Activated CD4-positive, alpha-beta T cell treated with anti-CD3 and anti-CD28 coated beads for 4 hours (primary cell): Measurements from ENCODE around the gene MAK.
"Not testable (repeated sequence)": the region's sequence is repeated elsewhere in the genome, so short reads cannot be mapped to it uniquely, and the experiment has no call there.

ENCODE experiments used
- DNase-seq, 2 donors: peaks; one replicate each; pipeline ENCODE4 v3.0.0-alpha.2; 2020

The MAK gene

GRCh38 chr6:10852361-10852960, 14.1 kb upstream of the MAK start:
- DNase-seq, result no peak

- no peak for DNase-seq
Observed at GRCh38 chr6:10850728-10851127, 12.4 kb upstream of the MAK start.

DNA sequence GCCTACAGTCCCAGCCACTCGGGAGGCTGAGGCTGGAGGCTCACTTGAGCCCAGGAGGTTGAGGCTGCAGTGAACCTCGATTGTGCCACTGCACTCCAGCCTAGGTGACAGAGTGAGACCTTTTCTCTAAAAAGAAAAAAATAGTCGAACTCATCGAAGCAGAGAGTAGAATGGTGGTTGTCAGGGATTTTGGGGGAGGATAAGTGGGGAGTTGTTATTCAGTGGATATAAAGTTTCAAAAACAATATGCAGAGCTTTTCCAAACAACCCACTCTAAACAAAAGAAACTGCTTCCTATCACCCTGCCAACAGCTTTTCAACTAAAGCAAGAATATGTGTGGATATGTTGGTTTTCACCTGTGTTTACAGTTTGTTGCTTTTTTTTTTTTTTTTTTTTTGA, 11.6 kb upstream of the MAK start:
- DNase-seq, result no peak

DNA sequence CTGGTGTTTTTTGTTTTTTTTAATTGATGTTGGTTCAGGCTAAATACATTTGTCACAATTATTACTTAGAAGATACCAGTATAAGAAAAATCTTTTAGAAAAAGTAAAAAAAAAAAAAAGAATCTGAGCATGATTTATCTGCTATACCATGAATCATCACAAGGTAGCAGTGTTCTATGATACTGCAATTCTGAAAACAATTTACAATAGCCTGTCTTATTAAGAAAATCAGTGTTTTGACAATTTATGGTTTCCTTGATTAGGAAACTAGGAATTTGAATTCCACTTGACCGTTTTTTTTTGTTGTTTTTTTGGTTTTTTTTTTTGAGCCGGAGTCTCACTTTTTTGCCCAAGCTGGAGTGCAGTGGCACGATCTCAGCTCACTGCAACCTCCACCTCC, 9.3 kb upstream of the MAK start:
- DNase-seq, result no peak

- no peak for DNase-seq
Observed at GRCh38 chr6:10843554-10843953, 5.2 kb upstream of the MAK start.

DNA sequence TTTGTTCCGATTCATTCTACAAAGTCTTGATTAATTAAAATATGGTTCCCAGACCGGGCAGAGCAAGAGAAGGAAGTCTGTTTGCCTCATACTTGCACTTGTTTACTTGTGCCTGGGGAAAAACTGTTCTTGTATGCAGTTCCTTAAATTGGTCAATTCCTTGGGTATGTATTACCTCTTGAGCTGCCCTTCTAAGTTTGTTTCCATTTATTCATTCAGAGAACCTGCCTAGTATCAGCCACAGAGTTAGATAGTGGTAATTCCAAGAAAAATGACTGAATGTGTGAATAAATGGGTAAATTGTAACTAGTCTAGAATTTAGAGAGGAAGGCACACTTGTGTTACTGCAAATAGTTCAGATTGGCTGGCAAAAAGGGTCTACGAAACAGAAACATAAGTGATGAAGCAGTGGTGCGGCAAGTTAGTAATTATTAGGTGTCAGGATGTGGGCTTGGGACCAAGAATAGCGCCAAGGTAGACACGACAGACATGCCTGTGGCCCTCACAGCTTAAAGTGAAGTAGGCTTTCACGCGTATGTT, 525 bp upstream of the MAK start:
- DNase-seq, result no peak

- no peak for DNase-seq
Observed at GRCh38 chr6:10837622-10837994, 731 bp downstream of the MAK start.

GRCh38 chr6:10837009-10837621, 1.2 kb downstream of the MAK start:
- DNase-seq, result no peak

- DNase-seq, result no peak
Observed at GRCh38 chr6:10834823-10835222, 3.5 kb downstream of the MAK start.

DNA sequence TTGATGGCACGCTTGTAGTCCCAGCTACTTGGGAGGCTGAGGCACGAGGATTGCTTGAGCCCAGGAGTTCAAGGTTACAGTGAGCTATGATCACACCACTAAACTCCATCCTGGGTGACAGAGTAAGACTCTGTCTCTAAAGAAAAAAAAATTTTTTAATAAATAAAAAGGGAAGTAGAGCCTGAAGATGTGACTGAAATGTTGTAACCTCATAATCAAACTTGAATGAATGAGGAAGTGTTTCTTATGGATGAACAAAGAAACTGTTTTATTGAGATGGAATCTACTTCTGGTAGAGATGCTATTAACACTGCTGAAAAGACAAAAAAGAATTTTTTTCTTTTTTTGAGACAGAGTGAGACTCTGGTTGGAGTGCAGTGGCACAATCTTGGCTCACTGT, 6.7 kb downstream of the MAK start:
- DNase-seq, result no peak

DNA sequence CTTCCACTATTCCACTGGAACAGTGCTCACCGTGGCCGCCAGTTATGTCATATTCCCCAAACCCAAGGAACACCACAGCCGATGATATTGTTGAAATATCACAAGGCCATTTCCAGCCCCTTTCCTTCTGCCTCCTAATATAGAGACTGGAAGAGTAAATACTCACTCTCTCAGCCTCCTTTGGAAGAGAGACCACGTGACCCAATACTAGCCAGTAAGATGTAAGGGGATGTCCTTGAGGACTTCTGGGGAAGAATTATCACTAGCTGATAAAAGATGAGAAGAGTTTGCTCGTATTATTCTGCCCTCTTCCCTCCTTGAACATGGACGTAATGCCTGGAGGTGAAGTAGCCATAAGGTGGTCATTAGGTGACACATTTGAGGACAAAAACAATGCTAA, 13.5 kb downstream of the MAK start:
- DNase-seq, result no peak

GRCh38 chr6:10824297-10824696, 14.0 kb downstream of the MAK start:
- DNase-seq, result no peak

DNA sequence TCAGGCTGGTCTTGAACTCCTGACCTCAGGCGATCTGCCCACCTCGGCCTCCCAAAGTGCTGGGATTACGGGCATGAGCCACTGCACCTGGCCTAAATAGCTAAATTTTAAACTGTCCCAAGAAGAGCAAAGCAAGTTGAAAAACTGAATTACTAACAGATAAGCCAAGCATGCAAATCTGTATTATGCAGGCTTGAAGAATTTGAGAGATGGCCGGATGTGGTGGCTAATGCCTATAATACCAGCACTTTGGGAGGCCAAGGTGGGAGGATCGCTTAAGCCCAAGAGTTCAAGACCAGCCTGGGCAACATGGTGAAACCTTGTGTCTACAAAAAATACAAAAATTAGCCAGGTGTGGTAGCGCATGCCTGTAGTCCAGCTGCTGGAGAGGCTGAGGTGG, 24.2 kb downstream of the MAK start:
- DNase-seq, result not testable (repeated sequence)

GRCh38 chr6:10809098-10809497, 29.2 kb downstream of the MAK start:
- no peak for DNase-seq

- no peak for DNase-seq
Observed at GRCh38 chr6:10808376-10808775, 30.0 kb downstream of the MAK start.

DNA sequence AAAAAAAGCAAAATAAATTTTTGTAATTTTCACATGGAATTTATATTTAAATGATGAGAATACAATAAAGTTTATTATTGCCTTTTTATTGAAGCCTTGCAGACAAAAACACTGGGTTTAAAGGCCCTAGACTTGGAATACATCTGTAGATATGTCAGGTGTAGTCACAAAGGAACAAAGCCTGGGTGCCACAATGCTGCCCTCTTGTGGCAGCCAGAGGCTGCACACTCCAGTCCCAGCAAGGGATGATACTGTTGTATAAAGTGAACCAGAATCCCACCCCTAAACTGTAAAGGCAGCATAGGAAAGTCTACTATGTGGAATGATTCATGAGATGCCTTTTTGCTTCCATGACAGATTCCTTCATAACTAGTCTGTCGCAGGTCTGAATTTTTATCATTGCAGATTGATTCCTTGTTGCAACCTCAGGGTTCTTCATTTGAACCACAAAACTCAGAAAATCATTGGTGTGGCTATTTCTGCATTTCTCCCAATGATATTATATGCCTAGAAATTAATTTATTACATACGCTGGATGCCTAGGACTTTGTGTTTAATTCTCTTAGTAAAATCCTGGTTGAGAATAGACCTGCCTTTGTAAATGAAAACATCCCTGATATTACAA, 37.0 kb downstream of the MAK start:
- DNase-seq, result peak; percentile 38 to 57

DNA sequence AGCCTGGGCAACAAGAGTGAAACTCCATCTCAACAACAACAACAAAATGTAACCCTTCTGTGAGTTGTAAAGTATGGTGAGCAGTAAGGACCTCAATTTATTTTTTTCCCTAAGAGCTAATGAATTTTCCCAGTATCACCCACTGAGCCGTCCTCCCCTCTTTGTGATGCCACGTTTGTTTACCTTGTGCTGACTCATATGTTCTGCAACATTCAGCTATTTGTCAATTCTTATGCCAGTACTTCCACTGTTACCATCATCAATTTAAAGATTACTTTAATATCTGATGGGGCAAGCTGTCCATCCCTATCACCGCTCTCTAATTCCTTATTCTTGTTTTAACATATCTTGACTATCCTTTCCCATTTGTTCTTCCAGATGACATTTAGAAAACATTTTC, 37.5 kb downstream of the MAK start:
- DNase-seq, result no peak

DNA sequence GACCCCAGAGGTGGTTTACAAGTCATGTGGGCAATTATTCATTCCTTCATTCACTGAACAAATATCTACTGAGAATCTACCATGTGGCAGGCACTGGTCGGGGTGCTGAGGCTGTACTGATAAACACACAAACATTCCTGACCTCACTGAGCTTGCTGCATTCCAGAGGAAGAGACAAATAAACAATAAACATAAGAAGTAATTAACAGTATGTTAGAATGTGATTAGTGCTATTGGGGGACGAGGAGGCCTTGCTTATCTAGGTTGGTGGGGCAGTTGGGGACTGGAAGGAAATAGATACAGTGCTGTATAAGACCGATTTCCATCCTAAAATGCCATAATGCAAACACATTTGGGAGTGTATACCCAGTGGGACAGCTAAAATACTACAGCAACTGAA, 44.1 kb downstream of the MAK start:
- DNase-seq, result no peak

- DNase-seq, result no peak
Observed at GRCh38 chr6:10793695-10794094, 44.6 kb downstream of the MAK start.

DNA sequence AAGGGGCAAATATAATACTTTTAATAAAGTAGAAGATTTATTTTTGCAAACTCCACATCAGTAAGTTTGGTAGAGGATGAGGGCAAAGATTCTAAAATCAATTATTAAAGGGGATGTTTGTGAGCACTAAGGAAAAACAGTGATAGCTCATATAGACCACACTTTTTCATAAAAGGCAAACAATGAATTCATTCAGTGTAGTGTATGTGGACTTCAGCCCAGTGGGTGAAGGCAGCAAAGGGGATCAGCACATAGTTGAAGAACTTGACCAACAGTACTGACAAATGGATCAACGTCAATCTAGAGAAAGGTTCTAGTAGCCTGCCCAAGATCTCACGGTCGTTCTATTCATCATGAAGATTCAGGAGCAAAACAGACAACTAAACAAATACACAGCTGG, 45.3 kb downstream of the MAK start:
- no peak for DNase-seq

- DNase-seq, result no peak
Observed at GRCh38 chr6:10792101-10792500, 46.2 kb downstream of the MAK start.

- DNase-seq, result no peak
Observed at GRCh38 chr6:10791673-10792072, 46.7 kb downstream of the MAK start.

- no peak for DNase-seq
Observed at GRCh38 chr6:10779076-10779475, 59.3 kb downstream of the MAK start.

DNA sequence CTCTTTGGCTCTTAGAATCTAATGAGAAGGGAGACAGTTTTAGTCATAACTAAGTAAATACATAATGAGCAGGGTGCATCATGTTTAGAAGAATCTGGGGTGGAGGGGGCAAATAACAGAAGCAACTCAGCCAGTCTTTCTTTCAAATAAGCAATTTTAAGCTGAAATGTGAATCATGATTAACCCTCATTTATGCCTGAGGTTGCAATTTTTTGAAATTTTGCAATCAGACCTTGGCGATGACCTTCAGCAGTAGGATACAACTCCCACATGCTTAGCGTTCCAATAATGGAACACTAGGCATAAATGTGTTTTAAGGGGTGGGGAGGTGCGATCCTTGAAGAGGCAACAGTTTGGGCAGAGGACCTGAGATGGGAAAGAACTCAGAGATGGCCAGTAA, 60.1 kb downstream of the MAK start:
- no peak for DNase-seq
